Endothelial cell of umbilical vein (primary cell): Measurements from ENCODE around the gene OR52B6. TPM values are rescaled to one million over a fixed set of nuclear protein-coding genes. Genes with fewer than 3 reads are reported as not detected.

Source experiments
- BruUV-seq: library from RNA; stranded (reverse); fragments of 400-500 nt; replicated peaks from 2 replicates; lab custom pipeline; 2021; lab: Mats Ljungman, UMichigan
- CTCF ChIA-PET: fragments of 300-600, 350-600 bp; sonication (Branson Sonifier 250); formaldehyde crosslinking; loops from one replicate; lab custom pipeline; 2021; ENCODE audit warnings: antibody characterized with exemption, inconsistent platforms; lab: Charles Lee
- POLR2A ChIA-PET: fragments of 300-600, 350-600 bp; sonication (Branson Sonifier 250); formaldehyde crosslinking; loops from one replicate; lab custom pipeline; 2021; ENCODE audit warnings: antibody characterized with exemption, inconsistent platforms; lab: Charles Lee
- DNase-seq: peaks from one replicate; pipeline ENCODE4 v3.0.0-alpha.2; 2011; ENCODE audit warnings: low read depth, low spot score
- FAIRE-seq: peaks from 2 replicates; lab custom pipeline; 2011; peaks lifted over from hg19 to GRCh38; lab: Jason Lieb, UNC
- H2AFZ ChIP-seq: 2 replicates; pipeline ENCODE4 v1.6.0; 2012; ENCODE audit warnings: low read depth, low read length, control low read depth, inconsistent platforms
- H3K27ac ChIP-seq: 2 replicates; pipeline ENCODE4 v1.5.1; 2011; ENCODE audit warnings: low read depth, mild to moderate bottlenecking, control low read depth, low read length, moderate library complexity; ENCODE audit not compliant: insufficient read depth
- H3K27me3 ChIP-seq, 2 experiments: 2 replicates each; pipeline versions ENCODE4 v1.6.0 to v1.6.1; 2011; ENCODE audit warnings: low read length in 2 of 2, mixed read lengths in 1 of 2; ENCODE audit not compliant: control insufficient read depth in 2 of 2, insufficient read depth in 2 of 2
- H3K36me3 ChIP-seq, 2 experiments: 2 replicates in 1 of 2; 3 replicates in 1 of 2; pipeline ENCODE4 v1.5.1; 2011; ENCODE audit warnings: low read length in 2 of 2, mild to moderate bottlenecking in 1 of 2, moderate library complexity in 1 of 2; ENCODE audit not compliant: control insufficient read depth in 2 of 2, insufficient read depth in 2 of 2; ENCODE audit errors: extremely low read depth in 1 of 2
- H3K4me1 ChIP-seq: 3 replicates; pipeline ENCODE4 v1.5.1; 2011; ENCODE audit warnings: mild to moderate bottlenecking, low read length; ENCODE audit not compliant: control insufficient read depth, insufficient read depth; ENCODE audit errors: extremely low read depth
- H3K4me2 ChIP-seq: 2 replicates; pipeline ENCODE4 v1.6.1; 2011; ENCODE audit warnings: low read length, control low read depth, mixed read lengths; ENCODE audit not compliant: insufficient read depth
- H3K4me3 ChIP-seq, 3 experiments: fragments of 200-600 bp in 1 of 3; sonication (generic), shearing (Covaris generic) in 1 of 3; replicated peaks in 1 of 3; 2 replicates each; pipeline ENCODE4 v1.5.1; 2011 to 2016; ENCODE audit warnings: control low read depth in 3 of 3, low read length in 3 of 3, mild to moderate bottlenecking in 2 of 3, inconsistent platforms in 1 of 3, low read depth in 1 of 3, moderate library complexity in 1 of 3; ENCODE audit not compliant: insufficient read depth in 1 of 3
- H3K79me2 ChIP-seq: 2 replicates; pipeline ENCODE4 v1.6.0; 2012; ENCODE audit warnings: low read length, inconsistent platforms; ENCODE audit not compliant: control insufficient read depth, insufficient read depth
- H3K9ac ChIP-seq: replicated peaks from 2 replicates; pipeline ENCODE3; 2011; ENCODE audit warnings: low read length, control low read depth; ENCODE audit not compliant: insufficient read depth; ENCODE audit errors: extremely low read depth
- H3K9me1 ChIP-seq: replicated peaks from 3 replicates; pipeline ENCODE4 v1.6.0; 2011; ENCODE audit warnings: mild to moderate bottlenecking, low read length; ENCODE audit not compliant: control insufficient read depth, insufficient read depth; ENCODE audit errors: extremely low read depth
- H3K9me3 ChIP-seq: replicated peaks from 2 replicates; pipeline ENCODE4 v1.5.1; 2012; ENCODE audit warnings: low read length, inconsistent platforms; ENCODE audit not compliant: control insufficient read depth, insufficient read depth
- H4K20me1 ChIP-seq: replicated peaks from 2 replicates; pipeline ENCODE3; 2011; ENCODE audit warnings: mild to moderate bottlenecking, low read length; ENCODE audit not compliant: control insufficient read depth, insufficient read depth; ENCODE audit errors: extremely low read depth
- CTCF ChIP-seq, 2 donors: IDR thresholded peaks; 1 replicate in 1 of 2; 2 replicates in 1 of 2; pipeline ENCODE4 v1.5.1; 2011; ENCODE audit warnings: low read length in 2 of 2, mild to moderate bottlenecking in 2 of 2, moderate library complexity in 2 of 2, control low read depth in 1 of 2, inconsistent platforms in 1 of 2, low read depth in 1 of 2; ENCODE audit not compliant: insufficient read depth in 1 of 2; ENCODE audit errors: extremely low read depth in 1 of 2
- EZH2 ChIP-seq: IDR thresholded peaks from 2 replicates; pipeline ENCODE4 v1.6.1; 2012; ENCODE audit warnings: borderline replicate concordance, low read depth, mild to moderate bottlenecking, moderate library complexity, low read length, inconsistent platforms; ENCODE audit not compliant: severe bottlenecking
- FOS ChIP-seq: IDR thresholded peaks from 2 replicates; pipeline ENCODE4 v1.6.1; 2011; ENCODE audit warnings: mild to moderate bottlenecking, low read length, moderate library complexity, borderline replicate concordance; ENCODE audit not compliant: insufficient read depth
- MYC ChIP-seq: IDR thresholded peaks from one replicate; pipeline ENCODE4 v1.6.1; 2011; ENCODE audit warnings: mild to moderate bottlenecking, low read depth, low read length
- POLR2A ChIP-seq: IDR thresholded peaks from 2 replicates; pipeline ENCODE4 v1.6.1; 2012; ENCODE audit warnings: low read depth, mild to moderate bottlenecking, control low read depth, low read length
- dilution Hi-C: fragments of 300-500 bp; cut with MboI; formaldehyde crosslinking; loops from one replicate; pipeline ENCODE4 v1.15.0; 2019; ENCODE audit warnings: low sequenced_read_pairs; ENCODE audit not compliant: extremely low pct_ligation_motif_present
- intact Hi-C: fragments of 100-400 bp; cut with micrococcal nuclease; formaldehyde crosslinking; loops from one replicate; pipeline ENCODE4 v1.10.0; 2022
- polyA plus RNA-seq, 4 experiments: library from polyadenylated mRNA; depleted of rRNA in 3 of 4; stranded (reverse) in 3 of 4; unstranded in 1 of 4; fragments of >200 nt; gene quantifications; 2 replicates each; pipeline versions ENCODE4 v1.2.1 to v1.2.3, GENCODE V29; 2011 to 2012; ENCODE audit warnings: missing spikeins in 1 of 4
- total RNA-seq: library from RNA; stranded (reverse); gene quantifications from 2 replicates; pipeline ENCODE4 v1.2.3, GENCODE V29; 2021

OR52B6 gene
- total and polyA plus RNA-seq, 2 donors (not counting 3 experiments of a cell fraction or from before 2014, with no cell fraction given): not detected

GRCh38 chr11:5618807-5619206 is 38.1 kb downstream of the OR52B6 start:
- POLR2A ChIA-PET: no interaction called here
- Histone ChIP-seq H3K4me1 (peaks cover 15% of the 10 kb centered on the region), H3K4me3 (no peak overlapping the region), H3K9me3 (no peaks in the 10 kb centered on the region), H3K4me2 (no peak overlapping the region), H2AFZ (peak overlapping the region; percentile 42), H3K36me3 (no peaks in the 10 kb centered on the region), H3K9me1 (no peaks in the 10 kb centered on the region), H3K27me3 (no peaks in the 10 kb centered on the region), H3K79me2 (no peaks in the 10 kb centered on the region), H3K27ac (no peak overlapping the region), H3K9ac (no peak overlapping the region), H4K20me1 (no peaks in the 10 kb centered on the region)
- dilution Hi-C loops: no loop called here
- TF ChIP-seq FOS (no peak), MYC (no peak), EZH2 (no peak), POLR2A (no peak), CTCF (IDR thresholded peaks at IDR 0.05; ENCODE audit: extremely low read depth in 1 of 2, insufficient read depth in 1 of 2, low read depth in 1 of 2, low read length in 2 of 2) (no peak)
- BruUV-seq: no TSS peak
- CTCF ChIA-PET: interaction anchor here (1.2 to 1.3 kb wide), 2 partner anchors 15 to 19 kb away, joined by 3 to 4 read pairs; no protein-coding TSS in a partner anchor
- no peak for FAIRE-seq
- peak; percentile 43 for DNase-seq
- intact Hi-C loops: no loop called here
